ENCODE results near the gene MDC1. TPM values are rescaled to one million over a fixed set of nuclear protein-coding genes. Genes with fewer than 3 reads are reported as not detected.

The MDC1 gene
- total RNA-seq, 3 donors from 2014 or later (not counting 1 experiment from before 2014, with no cell fraction given), result 61.2 to 77.0 (median 64.5) TPM

GRCh38 chr6:30682143-30683117 lies 34.7 kb downstream of the MDC1 start:
- 0% methylated on average over 8 of the region's 11 CpGs for WGBS (ENCODE audit: insufficient coverage)
- Mint-ChIP-seq H3K27ac (peak overlapping the region; percentile 91 to 98), H3K4me3 (peak overlapping the region; percentile 96), H3K4me1 (peaks cover 52 to 80% of the 10 kb centered on the region in 2 donors), H3K27me3 (ENCODE audit: low read depth in 2 of 2) (no peaks in the 10 kb centered on the region), H3K36me3 (peaks cover 13% of the 10 kb centered on the region), H3K9me3 (no peaks in the 10 kb centered on the region)
- Histone ChIP-seq H3K27me3 (ENCODE audit: control insufficient read depth, insufficient read depth, low read length) (no peaks in the 10 kb centered on the region), H3K4me3 (ENCODE audit: low read length) (peak overlapping the region; percentile 96), H3K36me3 (ENCODE audit: control insufficient read depth, insufficient read depth, low read length) (peaks cover 27% of the 10 kb centered on the region), H3K4me1 (ENCODE audit: control insufficient read depth, insufficient read depth, low read length) (peaks cover 65% of the 10 kb centered on the region), H3K9me3 (ENCODE audit: control insufficient read depth, insufficient read depth, low read length) (no peaks in the 10 kb centered on the region), H3K27ac (ENCODE audit: low read length) (peak overlapping the region; percentile 84)
- intact Hi-C loops (cut with micrococcal nuclease), result loop anchor here (1.0 to 5.0 kb wide), 2 partner anchors 35 to 195 kb away; partner anchors contain the start of gene MDC1
- DNase-seq, result peak; percentile 82 to 94
- peak; percentile 65 to 88 (median 78) for ATAC-seq
- TF ChIP-seq CTCF (IDR thresholded peaks at IDR 0.05), result no peak

GRCh38 chr6:30681766-30682142 lies 35.3 kb downstream of the MDC1 start:
- Mint-ChIP-seq H3K36me3 (peaks cover 14% of the 10 kb centered on the region), H3K4me3 (peak overlapping the region; percentile 96), H3K4me1 (peaks cover 52 to 79% of the 10 kb centered on the region in 2 donors), H3K27ac (peak overlapping the region; percentile 91 to 98), H3K27me3 (ENCODE audit: low read depth in 2 of 2) (no peaks in the 10 kb centered on the region), H3K9me3 (no peaks in the 10 kb centered on the region)
- Histone ChIP-seq H3K36me3 (ENCODE audit: control insufficient read depth, insufficient read depth, low read length) (peaks cover 34% of the 10 kb centered on the region), H3K4me1 (ENCODE audit: control insufficient read depth, insufficient read depth, low read length) (peaks cover 61% of the 10 kb centered on the region), H3K4me3 (ENCODE audit: low read length) (peak overlapping the region; percentile 96), H3K27me3 (ENCODE audit: control insufficient read depth, insufficient read depth, low read length) (no peaks in the 10 kb centered on the region), H3K27ac (ENCODE audit: low read length) (peak overlapping the region; percentile 84), H3K9me3 (ENCODE audit: control insufficient read depth, insufficient read depth, low read length) (no peaks in the 10 kb centered on the region)
- DNase-seq, result peak in 1 of 2 donors; percentile 37
- no peak for ATAC-seq
- no peak for TF ChIP-seq CTCF (IDR thresholded peaks at IDR 0.05)
- 8% methylated on average over 3 of the region's 4 CpGs for WGBS (ENCODE audit: insufficient coverage)
- intact Hi-C loops (cut with micrococcal nuclease), result loop anchor here (1.0 to 5.0 kb wide), 2 partner anchors 36 to 196 kb away; partner anchors contain the start of gene MDC1

- intact Hi-C loops (cut with micrococcal nuclease), result loop anchor here (1.0 to 5.0 kb wide), 2 partner anchors 42 to 197 kb away; no protein-coding TSS in a partner anchor
- Mint-ChIP-seq H3K4me1 (peaks cover 48 to 71% of the 10 kb centered on the region in 2 donors), H3K9me3 (no peaks in the 10 kb centered on the region), H3K27ac (peak overlapping the region; percentile 91 to 98), H3K27me3 (ENCODE audit: low read depth in 2 of 2) (no peaks in the 10 kb centered on the region), H3K4me3 (peak overlapping the region; percentile 96), H3K36me3 (peaks cover 19% of the 10 kb centered on the region)
- no peak for TF ChIP-seq CTCF (IDR thresholded peaks at IDR 0.05)
- ATAC-seq (no peak), DNase-seq (peak in 1 of 2 donors; percentile 27)
- 43% methylated on average over 6 of the region's 7 CpGs for WGBS (ENCODE audit: insufficient coverage)
- H3K36me3 ChIP-seq (ENCODE audit: control insufficient read depth, insufficient read depth, low read length), result peaks cover 45% of the 10 kb centered on the region
- H3K4me3 ChIP-seq (ENCODE audit: low read length), result peak overlapping the region; percentile 1
- H3K27ac ChIP-seq (ENCODE audit: low read length), result peak overlapping the region; percentile 59
- H3K4me1 ChIP-seq (ENCODE audit: control insufficient read depth, insufficient read depth, low read length), result peaks cover 47% of the 10 kb centered on the region
- H3K27me3 ChIP-seq (ENCODE audit: control insufficient read depth, insufficient read depth, low read length), result no peaks in the 10 kb centered on the region
- no peaks in the 10 kb centered on the region for H3K9me3 ChIP-seq (ENCODE audit: control insufficient read depth, insufficient read depth, low read length)
Measured at GRCh38 chr6:30679765-30680535, 37.1 kb downstream of the MDC1 start.

Measured in natural killer cell (primary cell).